D721Med (cell line): ENCODE results near the gene TMEM88.

Source experiments
- DNase-seq: peaks from one replicate; pipeline ENCODE4 v3.0.0; 2011; ENCODE audit warnings: low spot score; ENCODE audit not compliant: insufficient read length
- FAIRE-seq: peaks from 2 replicates; lab custom pipeline; 2011; peaks lifted over from hg19 to GRCh38; lab: Jason Lieb, UNC
- CTCF ChIP-seq: IDR thresholded peaks from 2 replicates; pipeline ENCODE4 v1.5.1; 2012; ENCODE audit warnings: mild to moderate bottlenecking, control low read depth; ENCODE audit not compliant: insufficient read depth; ENCODE audit errors: missing control alignments

Gene TMEM88

GRCh38 chr17:7824021-7824924 is 30.6 kb upstream of the TMEM88 start:
- no peak for TF ChIP-seq CTCF
- FAIRE-seq (peak; percentile 60), DNase-seq (no peak)

GRCh38 chr17:7825206-7825990 is 29.5 kb upstream of the TMEM88 start:
- FAIRE-seq (no peak), DNase-seq (no peak)
- no peak for TF ChIP-seq CTCF

DNA sequence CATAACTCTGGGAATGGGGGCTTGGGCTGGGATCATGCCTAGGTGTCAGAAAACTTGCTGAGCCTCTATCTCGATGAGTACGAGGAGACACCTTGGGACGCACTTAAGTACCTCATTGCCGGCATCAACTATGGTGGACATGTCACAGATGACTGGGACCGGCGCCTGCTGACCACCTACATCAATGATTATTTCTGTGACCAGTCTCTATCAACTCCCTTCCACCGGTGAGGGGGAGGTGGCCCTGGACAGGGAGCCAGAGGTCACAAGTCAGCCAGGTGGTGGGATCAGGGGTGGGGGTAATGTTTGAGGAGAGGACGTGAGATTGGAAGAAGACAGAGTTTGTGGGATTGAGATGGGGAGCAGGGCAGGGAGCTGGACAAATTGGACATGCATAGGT is 24.2 kb upstream of the TMEM88 start:
- no peak for DNase-seq

GRCh38 chr17:7831233-7831632 is 23.6 kb upstream of the TMEM88 start:
- DNase-seq: no peak
- TF ChIP-seq CTCF: no peak
- FAIRE-seq: no peak

More for the DNA sequence above, 24.2 kb upstream of the TMEM88 start:
- no peak for FAIRE-seq
- no peak for TF ChIP-seq CTCF

GRCh38 chr17:7832431-7832830 is 22.4 kb upstream of the TMEM88 start:
- no peak for FAIRE-seq
- DNase-seq: no peak
- TF ChIP-seq CTCF: no peak

- FAIRE-seq (no peak), DNase-seq (no peak)
- no peak for TF ChIP-seq CTCF
These were observed 21.7 kb upstream of the TMEM88 start for GRCh38 chr17:7833011-7833794.
